MM.1S (cell line): ENCODE measurements around the gene SRC.

ENCODE experiments used
- DNase-seq: peaks from one replicate; pipeline ENCODE4 v3.0.0-alpha.2; 2015
- H2AFZ ChIP-seq: fragments of 300-600 bp; sonication (generic); 2 replicates; pipeline ENCODE4 v1.6.0; 2016; ENCODE audit warnings: antibody characterized with exemption, low read length
- H3F3A ChIP-seq: fragments of 300-600 bp; sonication (generic); 2 replicates; pipeline ENCODE4 v1.6.1; 2016; ENCODE audit warnings: mild to moderate bottlenecking, antibody characterized with exemption, low read length, moderate library complexity, mixed read lengths; ENCODE audit not compliant: insufficient read depth
- H3K27ac ChIP-seq: fragments of 300-600 bp; sonication (generic); 2 replicates; pipeline ENCODE4 v1.5.1; 2016; ENCODE audit warnings: mild to moderate bottlenecking, low read length
- H3K27me3 ChIP-seq: fragments of 300-600 bp; sonication (generic); replicated peaks from 2 replicates; pipeline ENCODE4 v1.6.0; 2016; ENCODE audit warnings: low read length; ENCODE audit not compliant: insufficient read depth
- H3K36me3 ChIP-seq: fragments of 300-600 bp; sonication (generic); replicated peaks from 2 replicates; pipeline ENCODE4 v1.6.1; 2016; ENCODE audit warnings: mild to moderate bottlenecking, low read length, mixed read lengths; ENCODE audit not compliant: insufficient read depth
- H3K4me1 ChIP-seq: fragments of 300-600 bp; sonication (generic); 2 replicates; pipeline ENCODE4 v1.6.1; 2016; ENCODE audit warnings: low read length, mixed read lengths
- H3K4me2 ChIP-seq: fragments of 300-600 bp; sonication (generic); 2 replicates; pipeline ENCODE4 v1.6.0; 2016; ENCODE audit warnings: low read depth, low read length
- H3K4me3 ChIP-seq: fragments of 300-600 bp; sonication (generic); 2 replicates; pipeline ENCODE4 v1.5.1; 2016; ENCODE audit warnings: low read length, mixed read lengths
- H3K79me2 ChIP-seq: fragments of 300-600 bp; sonication (generic); 2 replicates; pipeline ENCODE4 v1.6.1; 2016; ENCODE audit warnings: mixed run types, low read length, mixed read lengths
- H3K9ac ChIP-seq: fragments of 300-600 bp; sonication (generic); 2 replicates; pipeline ENCODE4 v1.6.1; 2016; ENCODE audit warnings: low read length, mixed read lengths
- H3K9me2 ChIP-seq: fragments of 300-600 bp; sonication (generic); replicated peaks from 2 replicates; pipeline ENCODE4 v1.6.1; 2016; ENCODE audit warnings: mild to moderate bottlenecking, low read length, mixed read lengths; ENCODE audit not compliant: insufficient read depth
- H3K9me3 ChIP-seq: fragments of 300-600 bp; sonication (generic); replicated peaks from 2 replicates; pipeline ENCODE4 v1.6.1; 2016; ENCODE audit warnings: mild to moderate bottlenecking, low read length, mixed read lengths; ENCODE audit not compliant: insufficient read depth
- H4K20me1 ChIP-seq: fragments of 300-600 bp; sonication (generic); 2 replicates; pipeline ENCODE4 v1.6.1; 2016; ENCODE audit warnings: mild to moderate bottlenecking, low read length, moderate library complexity, mixed read lengths; ENCODE audit not compliant: insufficient read depth
- EZH2 ChIP-seq: fragments of 300-600 bp; sonication (generic); optimal IDR thresholded peaks from 2 replicates; pipeline ENCODE3; 2017; ENCODE audit warnings: low read depth, mild to moderate bottlenecking, antibody characterized with exemption, low read length, mixed read lengths
- EZH2phosphoT487 ChIP-seq: fragments of 300-600 bp; sonication (generic); IDR thresholded peaks from 2 replicates; pipeline ENCODE4 v1.6.1; 2018; ENCODE audit warnings: antibody characterized with exemption, low read length
- TF ChIP-seq, protein P1 (sequence below): fragments of 300-600 bp; sonication (generic); IDR thresholded peaks from 2 replicates; pipeline ENCODE4 v1.5.1; 2016; ENCODE audit warnings: antibody characterized with exemption, low read length, mixed read lengths

SRC gene

DNA sequence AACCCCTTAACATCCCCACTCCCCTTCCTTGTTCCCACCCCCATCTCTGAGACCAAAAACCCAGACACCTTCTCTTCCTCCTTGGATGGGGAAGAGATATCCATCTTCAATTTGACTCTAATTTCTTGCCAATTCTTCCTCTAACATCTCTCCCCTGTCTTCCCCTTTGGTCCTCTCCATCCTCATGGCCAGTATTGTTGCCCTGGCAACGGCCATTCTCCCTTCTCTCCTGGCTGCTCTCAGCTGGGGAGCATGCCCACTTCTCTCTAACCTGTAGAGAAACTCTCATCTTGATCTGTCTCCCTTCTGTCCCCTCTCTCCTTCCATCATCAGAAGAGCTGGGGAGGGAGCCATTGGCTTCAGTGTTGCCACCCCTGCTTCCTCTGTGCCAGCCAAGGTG lies 86.7 kb downstream of the SRC start:
- no peaks in the 10 kb centered on the region for H3K4me1 ChIP-seq
- no peaks in the 10 kb centered on the region for H3K9me2 ChIP-seq
- no peaks in the 10 kb centered on the region for H3F3A ChIP-seq
- no peak overlapping the region for H3K4me2 ChIP-seq
- H3K27ac ChIP-seq = no peak overlapping the region
- no peak for DNase-seq
- no peaks in the 10 kb centered on the region for H4K20me1 ChIP-seq
- TF ChIP-seq EZH2phosphoT487 (no peak), EZH2 (no peak)
- TF ChIP-seq, protein P1, sequence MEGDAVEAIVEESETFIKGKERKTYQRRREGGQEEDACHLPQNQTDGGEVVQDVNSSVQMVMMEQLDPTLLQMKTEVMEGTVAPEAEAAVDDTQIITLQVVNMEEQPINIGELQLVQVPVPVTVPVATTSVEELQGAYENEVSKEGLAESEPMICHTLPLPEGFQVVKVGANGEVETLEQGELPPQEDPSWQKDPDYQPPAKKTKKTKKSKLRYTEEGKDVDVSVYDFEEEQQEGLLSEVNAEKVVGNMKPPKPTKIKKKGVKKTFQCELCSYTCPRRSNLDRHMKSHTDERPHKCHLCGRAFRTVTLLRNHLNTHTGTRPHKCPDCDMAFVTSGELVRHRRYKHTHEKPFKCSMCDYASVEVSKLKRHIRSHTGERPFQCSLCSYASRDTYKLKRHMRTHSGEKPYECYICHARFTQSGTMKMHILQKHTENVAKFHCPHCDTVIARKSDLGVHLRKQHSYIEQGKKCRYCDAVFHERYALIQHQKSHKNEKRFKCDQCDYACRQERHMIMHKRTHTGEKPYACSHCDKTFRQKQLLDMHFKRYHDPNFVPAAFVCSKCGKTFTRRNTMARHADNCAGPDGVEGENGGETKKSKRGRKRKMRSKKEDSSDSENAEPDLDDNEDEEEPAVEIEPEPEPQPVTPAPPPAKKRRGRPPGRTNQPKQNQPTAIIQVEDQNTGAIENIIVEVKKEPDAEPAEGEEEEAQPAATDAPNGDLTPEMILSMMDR = no peak
- no peaks in the 10 kb centered on the region for H3K79me2 ChIP-seq
- H3K9me3 ChIP-seq = no peaks in the 10 kb centered on the region
- peaks cover 25% of the 10 kb centered on the region for H3K27me3 ChIP-seq
- no peak overlapping the region for H3K9ac ChIP-seq
- H3K36me3 ChIP-seq = no peaks in the 10 kb centered on the region
- no peak overlapping the region for H3K4me3 ChIP-seq
- no peak overlapping the region for H2AFZ ChIP-seq

- DNase-seq = no peak
- Histone ChIP-seq H3K36me3 (no peaks in the 10 kb centered on the region), H3K9me3 (no peaks in the 10 kb centered on the region), H3K9ac (no peak overlapping the region), H3K79me2 (no peaks in the 10 kb centered on the region), H3K9me2 (no peaks in the 10 kb centered on the region), H3K4me2 (no peak overlapping the region), H3F3A (no peaks in the 10 kb centered on the region), H3K27ac (no peak overlapping the region), H2AFZ (no peak overlapping the region), H3K4me1 (no peaks in the 10 kb centered on the region), H4K20me1 (no peaks in the 10 kb centered on the region), H3K4me3 (no peak overlapping the region), H3K27me3 (peaks cover 17% of the 10 kb centered on the region)
- TF ChIP-seq EZH2phosphoT487 (no peak), EZH2 (no peak)
- TF ChIP-seq, protein P1 = no peak
Measured at GRCh38 chr20:37435607-37436006, 89.7 kb downstream of the SRC start.

DNA sequence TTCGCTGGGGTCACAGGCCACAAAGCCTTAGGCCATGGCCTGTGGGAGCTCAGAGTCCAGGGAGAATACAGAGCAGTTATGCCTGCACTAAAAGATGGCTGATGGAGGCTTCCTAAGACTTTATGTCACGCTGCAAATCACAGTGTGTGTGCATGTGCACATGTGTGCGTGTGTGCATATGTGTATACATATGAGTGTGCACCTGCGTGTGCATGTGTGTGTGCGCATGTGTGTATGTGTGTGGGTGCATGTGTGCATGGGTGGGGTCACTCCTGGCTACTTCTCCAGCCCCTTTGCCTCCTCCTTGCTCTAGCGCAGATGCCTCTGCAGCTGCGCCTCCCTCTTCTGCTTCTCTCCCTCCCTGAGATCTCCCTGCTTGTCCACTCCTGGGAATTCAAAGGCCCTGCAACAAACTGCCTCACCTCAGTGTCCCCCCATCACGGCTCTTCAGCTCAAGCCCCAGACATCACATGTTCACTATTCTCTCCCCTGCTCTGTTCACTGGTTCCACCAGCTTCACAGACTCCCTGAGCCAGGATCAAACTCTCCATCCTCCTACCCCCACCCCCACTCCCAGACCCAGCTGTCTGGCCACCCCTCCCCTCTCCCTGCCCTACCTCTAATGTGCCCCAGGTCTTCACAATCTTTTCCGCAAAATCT lies 90.7 kb downstream of the SRC start:
- H3K9ac ChIP-seq = no peak overlapping the region
- H3K9me2 ChIP-seq = no peaks in the 10 kb centered on the region

More for the DNA sequence above, 90.7 kb downstream of the SRC start:
- no peak for DNase-seq
- Histone ChIP-seq H3K4me2 (no peak overlapping the region), H3K27me3 (peaks cover 27% of the 10 kb centered on the region), H3F3A (no peaks in the 10 kb centered on the region), H3K79me2 (no peaks in the 10 kb centered on the region), H3K4me1 (no peaks in the 10 kb centered on the region), H4K20me1 (no peaks in the 10 kb centered on the region), H3K36me3 (no peaks in the 10 kb centered on the region), H3K4me3 (no peak overlapping the region), H3K9me3 (no peaks in the 10 kb centered on the region), H3K27ac (no peak overlapping the region), H2AFZ (no peak overlapping the region)
- TF ChIP-seq EZH2 (no peak), EZH2phosphoT487 (no peak)
- TF ChIP-seq, protein P1 = no peak
